BLaER1 (cell line): ENCODE results near the gene TULP3.

Source experiments
- H3K27ac ChIP-seq: shearing (Covaris generic); formaldehyde crosslinking; 2 replicates; pipeline ENCODE4 v1.8.1; 2022
- H3K27me3 ChIP-seq: shearing (Covaris generic); formaldehyde crosslinking; 2 replicates; pipeline ENCODE4 v1.8.1; 2022
- H3K36me3 ChIP-seq: shearing (Covaris generic); formaldehyde crosslinking; 2 replicates; pipeline ENCODE4 v1.8.1; 2022
- H3K4me1 ChIP-seq: shearing (Covaris generic); formaldehyde crosslinking; 2 replicates; pipeline ENCODE4 v1.8.1; 2022
- H3K4me2 ChIP-seq: shearing (Covaris generic); formaldehyde crosslinking; 2 replicates; pipeline ENCODE4 v1.8.1; 2022
- H3K4me3 ChIP-seq: shearing (Covaris generic); formaldehyde crosslinking; 2 replicates; pipeline ENCODE4 v1.8.1; 2022
- H3K9ac ChIP-seq: shearing (Covaris generic); formaldehyde crosslinking; 2 replicates; pipeline ENCODE4 v1.8.1; 2022
- H3K9me3 ChIP-seq: shearing (Covaris generic); formaldehyde crosslinking; 2 replicates; pipeline ENCODE4 v1.8.1; 2022
- H4K20me1 ChIP-seq: shearing (Covaris generic); formaldehyde crosslinking; 2 replicates; pipeline ENCODE4 v1.8.1; 2022
- Cebpa-rat ChIP-seq: shearing (Covaris generic); IDR thresholded peaks from 2 replicates; pipeline ENCODE4 v1.8.1; 2022

TULP3 gene

GRCh38 chr12:2890388-2891239 lies at the start of gene TULP3:
TSS of gene TULP3 (plus strand) at chr12:2890891. CDS start at chr12:2890948, 57 bp downstream.
- peak within 1 kb of the TSS; percentile 74 for H3K27ac ChIP-seq

DNA sequence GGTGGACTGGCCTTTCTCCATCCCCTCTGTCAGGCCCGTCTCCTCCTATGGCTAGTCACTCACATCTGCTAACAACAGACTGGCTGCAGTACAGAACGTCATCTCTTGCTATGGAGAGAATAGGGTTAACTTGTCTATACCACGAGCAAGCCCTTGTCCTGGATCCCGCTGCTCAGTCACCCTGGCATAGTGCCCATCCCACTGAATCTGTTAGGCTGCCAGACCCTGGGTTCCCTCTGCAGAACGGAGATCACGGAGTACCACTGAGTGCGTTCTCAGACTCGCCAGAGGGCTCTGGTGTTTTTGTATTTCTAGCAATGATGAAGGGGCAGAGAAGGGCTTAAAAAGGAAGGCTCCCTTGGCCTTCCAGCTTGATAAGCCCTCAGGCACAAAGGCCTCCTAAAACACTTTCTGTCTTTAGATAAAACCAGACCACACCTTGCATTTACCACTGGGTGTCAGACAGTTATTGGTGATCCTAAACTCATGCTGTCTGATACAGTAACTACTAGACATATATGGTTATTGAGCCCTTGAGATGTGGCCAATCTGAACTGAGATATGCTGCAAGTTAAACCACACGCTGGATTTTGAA lies 49.5 kb upstream of the TULP3 start:
- no peak overlapping the region for H3K4me2 ChIP-seq
- H3K9me3 ChIP-seq = no peaks in the 10 kb centered on the region
- TF ChIP-seq Cebpa-rat = no peak
- no peak overlapping the region for H3K4me3 ChIP-seq
- no peaks in the 10 kb centered on the region for H3K27me3 ChIP-seq
- H4K20me1 ChIP-seq = no peaks in the 10 kb centered on the region
- 0 out of 2 replicates have a peak, but pooled peaks cover 4% of the 10 kb centered on the region for H3K4me1 ChIP-seq
- H3K36me3 ChIP-seq = peaks cover 18% of the 10 kb centered on the region
- no peak overlapping the region for H3K27ac ChIP-seq
- H3K9ac ChIP-seq = no peak overlapping the region

More at GRCh38 chr12:2890388-2891239, at the start of gene TULP3:
- Histone ChIP-seq H4K20me1 (no peaks in the 10 kb centered on the region), H3K9ac (peak within 1 kb of the TSS; percentile 84), H3K27me3 (no peaks in the 10 kb centered on the region), H3K9me3 (no peaks in the 10 kb centered on the region), H3K4me1 (peaks cover 27% of the 10 kb centered on the region), H3K4me3 (peak within 1 kb of the TSS; percentile 96), H3K4me2 (peak within 1 kb of the TSS; percentile 93), H3K36me3 (peaks cover 39% of the 10 kb centered on the region)
- no peak for TF ChIP-seq Cebpa-rat

GRCh38 chr12:2842948-2843347 lies 47.7 kb upstream of the TULP3 start:
- Histone ChIP-seq H3K27me3 (no peaks in the 10 kb centered on the region), H3K36me3 (peaks cover 12% of the 10 kb centered on the region), H3K4me1 (0 out of 2 replicates have a peak, but pooled peaks cover 6% of the 10 kb centered on the region), H3K4me3 (no peak overlapping the region), H3K27ac (no peak overlapping the region), H3K4me2 (no peak overlapping the region), H3K9ac (no peak overlapping the region), H3K9me3 (no peaks in the 10 kb centered on the region), H4K20me1 (no peaks in the 10 kb centered on the region)
- TF ChIP-seq Cebpa-rat = no peak

- H3K4me1 ChIP-seq = 0 out of 2 replicates have a peak, but pooled peaks cover 6% of the 10 kb centered on the region
- no peaks in the 10 kb centered on the region for H3K9me3 ChIP-seq
- no peak overlapping the region for H3K27ac ChIP-seq
- H3K4me3 ChIP-seq = no peak overlapping the region
- H3K4me2 ChIP-seq = no peak overlapping the region
- H3K36me3 ChIP-seq = peaks cover 12% of the 10 kb centered on the region
- TF ChIP-seq Cebpa-rat = no peak
- no peaks in the 10 kb centered on the region for H3K27me3 ChIP-seq
- no peak overlapping the region for H3K9ac ChIP-seq
- no peaks in the 10 kb centered on the region for H4K20me1 ChIP-seq
Observed at GRCh38 chr12:2844786-2845185, 45.9 kb upstream of the TULP3 start.

GRCh38 chr12:2845280-2845679 lies 45.4 kb upstream of the TULP3 start:
- Histone ChIP-seq H3K9ac (no peak overlapping the region), H3K27ac (no peak overlapping the region), H3K4me3 (no peak overlapping the region), H3K4me1 (0 out of 2 replicates have a peak, but pooled peaks cover 6% of the 10 kb centered on the region), H4K20me1 (no peaks in the 10 kb centered on the region), H3K9me3 (no peaks in the 10 kb centered on the region), H3K36me3 (peaks cover 12% of the 10 kb centered on the region), H3K4me2 (no peak overlapping the region), H3K27me3 (no peaks in the 10 kb centered on the region)
- no peak for TF ChIP-seq Cebpa-rat

DNA sequence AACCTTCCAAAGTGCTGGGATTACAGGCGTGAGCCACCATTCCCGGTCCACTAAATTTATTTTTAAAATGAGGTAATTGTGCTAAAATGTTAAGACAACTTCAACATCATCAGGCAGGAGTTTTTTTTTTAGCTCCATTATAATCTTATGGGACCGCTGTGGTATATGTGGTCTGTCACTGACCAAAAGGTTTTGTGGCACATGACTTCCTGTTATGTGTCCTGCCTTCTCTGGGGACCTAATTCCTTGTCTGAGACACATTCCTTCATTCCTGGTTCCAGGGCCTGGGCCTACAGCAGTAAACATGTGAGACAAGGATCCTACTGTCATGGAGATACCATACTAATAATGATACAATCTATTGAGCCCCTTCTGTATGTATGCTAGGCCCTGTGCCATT lies 38.8 kb upstream of the TULP3 start:
- Histone ChIP-seq H3K27me3 (no peaks in the 10 kb centered on the region), H3K4me1 (peaks cover 36% of the 10 kb centered on the region), H4K20me1 (peaks cover 3% of the 10 kb centered on the region), H3K4me2 (peak overlapping the region; percentile 58), H3K27ac (no peak overlapping the region), H3K36me3 (peaks cover 6% of the 10 kb centered on the region), H3K9me3 (no peaks in the 10 kb centered on the region), H3K4me3 (no peak overlapping the region), H3K9ac (no peak overlapping the region)
- TF ChIP-seq Cebpa-rat = no peak

GRCh38 chr12:2853626-2854025 lies 37.1 kb upstream of the TULP3 start:
- H3K4me1 ChIP-seq = peaks cover 38% of the 10 kb centered on the region
- no peaks in the 10 kb centered on the region for H3K9me3 ChIP-seq
- no peaks in the 10 kb centered on the region for H3K27me3 ChIP-seq
- H4K20me1 ChIP-seq = peaks cover 11% of the 10 kb centered on the region
- H3K9ac ChIP-seq = no peak overlapping the region
- H3K27ac ChIP-seq = no peak overlapping the region
- no peak for TF ChIP-seq Cebpa-rat
- peaks cover 23% of the 10 kb centered on the region for H3K36me3 ChIP-seq
- H3K4me2 ChIP-seq = no peak overlapping the region
- H3K4me3 ChIP-seq = no peak overlapping the region

- Histone ChIP-seq H3K4me2 (no peak overlapping the region), H3K9me3 (no peaks in the 10 kb centered on the region), H3K9ac (no peak overlapping the region), H3K4me3 (no peak overlapping the region), H3K27me3 (no peaks in the 10 kb centered on the region), H3K36me3 (peaks cover 35% of the 10 kb centered on the region), H3K27ac (no peak overlapping the region), H4K20me1 (peaks cover 11% of the 10 kb centered on the region), H3K4me1 (peaks cover 38% of the 10 kb centered on the region)
- no peak for TF ChIP-seq Cebpa-rat
Observed at GRCh38 chr12:2854669-2855453, 35.8 kb upstream of the TULP3 start.

GRCh38 chr12:2855546-2855945 lies 35.1 kb upstream of the TULP3 start:
- Histone ChIP-seq H3K9ac (no peak overlapping the region), H3K4me2 (peak overlapping the region; percentile 11), H3K4me1 (peaks cover 38% of the 10 kb centered on the region), H4K20me1 (peaks cover 11% of the 10 kb centered on the region), H3K4me3 (no peak overlapping the region), H3K9me3 (no peaks in the 10 kb centered on the region), H3K27ac (no peak overlapping the region), H3K27me3 (no peaks in the 10 kb centered on the region), H3K36me3 (peaks cover 42% of the 10 kb centered on the region)
- no peak for TF ChIP-seq Cebpa-rat
